ENCODE data around the gene MACROD1.

Gene MACROD1

GRCh38 chr11:64110465-64111375 lies 55.2 kb downstream of the MACROD1 start:
- DNase-seq (ENCODE audit: low read depth): no peak

- DNase-seq (ENCODE audit: low read depth): no peak
Measured at GRCh38 chr11:64109332-64109731, 56.6 kb downstream of the MACROD1 start.

- no peak for DNase-seq (ENCODE audit: low read depth)
Measured at GRCh38 chr11:64107303-64107702, 58.6 kb downstream of the MACROD1 start.

GRCh38 chr11:64104632-64105031 lies 61.3 kb downstream of the MACROD1 start:
- DNase-seq (ENCODE audit: low read depth): no peak

GRCh38 chr11:64103277-64103985 lies 62.5 kb downstream of the MACROD1 start:
- no peak for DNase-seq (ENCODE audit: low read depth)

- no peak for DNase-seq (ENCODE audit: low read depth)
Measured at GRCh38 chr11:64102005-64102738, 63.7 kb downstream of the MACROD1 start.

- DNase-seq (ENCODE audit: low read depth): no peak
Measured at GRCh38 chr11:64101461-64101860, 64.5 kb downstream of the MACROD1 start.

- DNase-seq (ENCODE audit: low read depth): no peak
Measured at GRCh38 chr11:64100782-64101353, 65.0 kb downstream of the MACROD1 start.

- DNase-seq (ENCODE audit: low read depth): no peak
Measured at GRCh38 chr11:64100360-64100759, 65.6 kb downstream of the MACROD1 start.

GRCh38 chr11:64099436-64099835 lies 66.5 kb downstream of the MACROD1 start:
- no peak for DNase-seq (ENCODE audit: low read depth)

GRCh38 chr11:64098318-64098831 lies 67.5 kb downstream of the MACROD1 start:
- DNase-seq (ENCODE audit: low read depth): no peak

GRCh38 chr11:64097468-64098317 lies 68.2 kb downstream of the MACROD1 start:
- no peak for DNase-seq (ENCODE audit: low read depth)

- no peak for DNase-seq (ENCODE audit: low read depth)
Measured at GRCh38 chr11:64096835-64097234, 69.1 kb downstream of the MACROD1 start.

- DNase-seq (ENCODE audit: low read depth): no peak
Measured at GRCh38 chr11:64095949-64096348, 70.0 kb downstream of the MACROD1 start.

- DNase-seq (ENCODE audit: low read depth): no peak
Measured at GRCh38 chr11:64095273-64095817, 70.6 kb downstream of the MACROD1 start.

GRCh38 chr11:64094463-64095260 lies 71.3 kb downstream of the MACROD1 start:
- DNase-seq (ENCODE audit: low read depth): no peak

- DNase-seq (ENCODE audit: low read depth): no peak
Measured at GRCh38 chr11:64093233-64094039, 72.5 kb downstream of the MACROD1 start.

GRCh38 chr11:64092761-64093136 lies 73.2 kb downstream of the MACROD1 start:
- no peak for DNase-seq (ENCODE audit: low read depth)

All from activated T-cell treated with anti-CD3 and anti-CD28 coated beads for 1 hour (primary cell).